Upper lobe of left lung (tissue), 6 donors: Measurements from ENCODE around the gene CHRM3. TPM values are rescaled to one million over a fixed set of nuclear protein-coding genes. Genes with fewer than 3 reads are reported as not detected.

Experiments
- ATAC-seq, 2 donors: fragments of 200-7000 bp; cut with Tn5 transposase; one replicate each; pipeline ENCODE4 v1.9.1; 2022; ENCODE audit warnings: mild to moderate bottlenecking in 2 of 2, moderate library complexity in 2 of 2; ENCODE audit not compliant: low FRiP score in 2 of 2
- DNase-seq, 2 donors: peaks; one replicate each; pipeline ENCODE4 v3.0.0-alpha.2; 2019 to 2020
- H3K27ac ChIP-seq, 4 donors: fragments of 200-600 bp; sonication (generic); one replicate each; pipeline ENCODE4 v1.5.1; 2016 to 2019
- H3K27me3 ChIP-seq, 4 donors: fragments of 200-600 bp; sonication (generic); one replicate each; pipeline ENCODE4 v1.5.1; 2017 to 2019
- H3K36me3 ChIP-seq, 4 donors: fragments of 200-600 bp; sonication (generic); one replicate each; pipeline ENCODE4 v1.5.1; 2016 to 2019
- H3K4me1 ChIP-seq, 4 donors: fragments of 200-600 bp; sonication (generic); one replicate each; pipeline ENCODE4 v1.5.1; 2018 to 2019
- H3K4me3 ChIP-seq, 4 donors: fragments of 200-600 bp; sonication (generic); one replicate each; pipeline ENCODE4 v1.5.1; 2017 to 2019; ENCODE audit warnings: mild to moderate bottlenecking in 2 of 4, moderate library complexity in 1 of 4
- H3K9me3 ChIP-seq, 4 donors: fragments of 200-600 bp; sonication (generic); one replicate each; pipeline ENCODE4 v1.5.1; 2018 to 2019
- CTCF ChIP-seq, 6 experiments: fragments of 450-650 bp in 4 of 6; fragments of 200-600 bp in 2 of 6; sonication (generic) in 2 of 6; IDR thresholded peaks; one replicate each; pipeline ENCODE4 v1.5.1; 2016 to 2019; ENCODE audit warnings: antibody characterized with exemption in 6 of 6
- EP300 ChIP-seq, 4 donors: sonication (generic); formaldehyde crosslinking; IDR thresholded peaks; one replicate each; pipeline ENCODE4 v1.5.1; 2017; ENCODE audit warnings: antibody characterized with exemption in 4 of 4, control low read depth in 2 of 4
- POLR2A ChIP-seq, 4 donors: fragments of 450-650 bp; IDR thresholded peaks; one replicate each; pipeline ENCODE4 v1.5.1; 2016 to 2017; ENCODE audit warnings: antibody characterized with exemption in 4 of 4, mild to moderate bottlenecking in 2 of 4
- POLR2AphosphoS5 ChIP-seq, 2 donors: sonication (generic); formaldehyde crosslinking; IDR thresholded peaks; one replicate each; pipeline ENCODE4 v1.5.1; 2017; ENCODE audit warnings: antibody characterized with exemption in 2 of 2
- WGBS, 2 donors: methylation state at CpG; one replicate each; pipeline ENCODE4 v1.1.5; 2017 to 2018; 5-methylcytosine and 5-hydroxymethylcytosine counted together
- total RNA-seq, 6 donors: library from RNA; depleted of rRNA in 4 of 6; stranded (reverse); fragments of >200 nt in 4 of 6; gene quantifications; one replicate each; pipeline versions ENCODE4 v1.1.0 to v1.2.1, GENCODE V29; 2016 to 2021
- donor health status: DM: no; HTN: no; CAD: no; lungs with moderate emphysema.
- donor health status: DM: no; HTN: yes; CAD: no; lungs with severe emphysema.

The CHRM3 gene
- total RNA-seq, 6 donors from 2014 or later, result 3.1 to 9.7 (median 5.6) TPM

GRCh38 chr1:239389703-239390102, 3.3 kb downstream of the CHRM3 start:
- TF ChIP-seq CTCF (IDR thresholded peaks at IDR 0.05) (no peak), EP300 (IDR thresholded peaks at IDR 0.05) (no peak), POLR2A (IDR thresholded peaks at IDR 0.05) (no peak), POLR2AphosphoS5 (IDR thresholded peaks at IDR 0.05) (no peak)
- DNase-seq (no peak), ATAC-seq (no peak)
- no peak overlapping the region for H3K27ac ChIP-seq
- H3K36me3 ChIP-seq, result no peaks in the 10 kb centered on the region
- peaks cover 17 to 26% (median 25%) of the 10 kb centered on the region in 4 donors for H3K4me1 ChIP-seq
- no peaks in the 10 kb centered on the region for H3K9me3 ChIP-seq
- H3K27me3 ChIP-seq, result peaks cover 0 to 20% (median 4%) of the 10 kb centered on the region in 4 donors
- WGBS, 2 donors, result 45% methylated on average over 3 of the region's 3 CpGs
- no peak overlapping the region for H3K4me3 ChIP-seq

GRCh38 chr1:239392271-239392670, 5.9 kb downstream of the CHRM3 start:
- TF ChIP-seq POLR2A (IDR thresholded peaks at IDR 0.05), result no peak
- TF ChIP-seq POLR2AphosphoS5 (IDR thresholded peaks at IDR 0.05), result no peak
- no peak for TF ChIP-seq CTCF (IDR thresholded peaks at IDR 0.05)
- H3K27ac ChIP-seq, result no peak overlapping the region
- no peak overlapping the region for H3K4me3 ChIP-seq
- DNase-seq, result no peak
- no peak for ATAC-seq
- H3K36me3 ChIP-seq, result no peaks in the 10 kb centered on the region
- H3K27me3 ChIP-seq, result peaks cover 0 to 7% (median 1%) of the 10 kb centered on the region in 4 donors
- H3K4me1 ChIP-seq, result peaks cover 5 to 12% (median 11%) of the 10 kb centered on the region in 4 donors
- 34 to 45% methylated on average over 3 of the region's 3 CpGs for WGBS, 2 donors
- H3K9me3 ChIP-seq, result no peaks in the 10 kb centered on the region

- 71 to 74% methylated on average over 2 of the region's 2 CpGs for WGBS, 2 donors
- DNase-seq, result no peak
- H3K27me3 ChIP-seq, result no peaks in the 10 kb centered on the region
- H3K9me3 ChIP-seq, result no peaks in the 10 kb centered on the region
- no peaks in the 10 kb centered on the region for H3K36me3 ChIP-seq
- no peak overlapping the region for H3K4me3 ChIP-seq
- H3K4me1 ChIP-seq, result no peaks in the 10 kb centered on the region
- TF ChIP-seq CTCF (IDR thresholded peaks at IDR 0.05) (no peak), POLR2AphosphoS5 (IDR thresholded peaks at IDR 0.05) (no peak), EP300 (IDR thresholded peaks at IDR 0.05) (no peak), POLR2A (IDR thresholded peaks at IDR 0.05) (no peak)
- ATAC-seq, result no peak
- no peak overlapping the region for H3K27ac ChIP-seq
These were observed 7.7 kb downstream of the CHRM3 start for GRCh38 chr1:239394107-239394506.

GRCh38 chr1:239413916-239414315, 27.5 kb downstream of the CHRM3 start:
- TF ChIP-seq POLR2AphosphoS5 (IDR thresholded peaks at IDR 0.05) (no peak), EP300 (IDR thresholded peaks at IDR 0.05) (no peak), POLR2A (IDR thresholded peaks at IDR 0.05) (no peak), CTCF (IDR thresholded peaks at IDR 0.05) (no peak)

GRCh38 chr1:239417221-239417620, 30.9 kb downstream of the CHRM3 start:
- no peak overlapping the region for H3K27ac ChIP-seq
- DNase-seq, result no peak
- no peaks in the 10 kb centered on the region for H3K36me3 ChIP-seq
- no peaks in the 10 kb centered on the region for H3K4me1 ChIP-seq
- no peaks in the 10 kb centered on the region for H3K9me3 ChIP-seq
- WGBS, 2 donors, result 68 to 69% methylated on average over 2 of the region's 2 CpGs
- no peak for ATAC-seq
- no peaks in the 10 kb centered on the region for H3K27me3 ChIP-seq
- TF ChIP-seq CTCF (IDR thresholded peaks at IDR 0.05) (no peak), POLR2A (IDR thresholded peaks at IDR 0.05) (no peak), EP300 (IDR thresholded peaks at IDR 0.05) (no peak), POLR2AphosphoS5 (IDR thresholded peaks at IDR 0.05) (no peak)
- H3K4me3 ChIP-seq, result no peak overlapping the region

More at GRCh38 chr1:239413916-239414315, 27.5 kb downstream of the CHRM3 start:
- DNase-seq, result no peak
- ATAC-seq, result no peak
- Histone ChIP-seq H3K4me3 (no peak overlapping the region), H3K36me3 (no peaks in the 10 kb centered on the region), H3K27me3 (no peaks in the 10 kb centered on the region), H3K27ac (no peak overlapping the region), H3K9me3 (no peaks in the 10 kb centered on the region), H3K4me1 (no peaks in the 10 kb centered on the region)
- WGBS, 2 donors, result 84 to 87% methylated on average over 6 of the region's 6 CpGs
